GM10847 (cell line): Measurements from ENCODE around the gene MIDN.

Experiments
- POLR2A ChIP-seq: IDR thresholded peaks from 2 replicates; pipeline ENCODE4 v1.6.1; 2011; ENCODE audit not compliant: insufficient read length; ENCODE audit errors: extremely low read depth

Gene MIDN

GRCh38 chr19:1291761-1292418, 43.5 kb downstream of the MIDN start:
- TF ChIP-seq POLR2A = no peak

GRCh38 chr19:1292419-1293151, 44.2 kb downstream of the MIDN start:
- no peak for TF ChIP-seq POLR2A

- no peak for TF ChIP-seq POLR2A
Observed at GRCh38 chr19:1293782-1294604, 45.6 kb downstream of the MIDN start.

- no peak for TF ChIP-seq POLR2A
Observed at GRCh38 chr19:1294688-1295087, 46.3 kb downstream of the MIDN start.

- TF ChIP-seq POLR2A = no peak
Observed at GRCh38 chr19:1295169-1296012, 47.0 kb downstream of the MIDN start.

- no peak for TF ChIP-seq POLR2A
Observed at GRCh38 chr19:1296078-1296477, 47.7 kb downstream of the MIDN start.

- no peak for TF ChIP-seq POLR2A
Observed at GRCh38 chr19:1296575-1297271, 48.3 kb downstream of the MIDN start.

- no peak for TF ChIP-seq POLR2A
Observed at GRCh38 chr19:1298235-1298634, 49.9 kb downstream of the MIDN start.

GRCh38 chr19:1299801-1300200, 51.4 kb downstream of the MIDN start:
- no peak for TF ChIP-seq POLR2A

GRCh38 chr19:1300744-1301490, 52.5 kb downstream of the MIDN start:
- TF ChIP-seq POLR2A = no peak

- TF ChIP-seq POLR2A = no peak
Observed at GRCh38 chr19:1302533-1303239, 54.3 kb downstream of the MIDN start.

GRCh38 chr19:1304197-1304924, 56.0 kb downstream of the MIDN start:
- TF ChIP-seq POLR2A = no peak
